Lower lobe of right lung (tissue), 2 donors: Measurements from ENCODE around the gene SAV1. TPM values are rescaled to one million over a fixed set of nuclear protein-coding genes. Genes with fewer than 3 reads are reported as not detected.

ENCODE experiments used
- ATAC-seq, 2 donors: fragments of 200-7000 bp; cut with Tn5 transposase; one replicate each; pipeline ENCODE4 v1.9.1; 2020 to 2022; ENCODE audit warnings: mild to moderate bottlenecking in 2 of 2, moderate library complexity in 2 of 2
- DNase-seq: peaks from one replicate; pipeline ENCODE4 v3.0.0-alpha.2; 2020
- H3K27ac ChIP-seq: fragments of 200-600 bp; one replicate; pipeline ENCODE4 v1.8.0; 2022
- H3K27me3 ChIP-seq: fragments of 200-600 bp; one replicate; pipeline ENCODE4 v1.8.0; 2022; ENCODE audit warnings: low read depth
- H3K36me3 ChIP-seq: fragments of 200-600 bp; one replicate; pipeline ENCODE4 v1.8.0; 2022; ENCODE audit warnings: mild to moderate bottlenecking
- H3K4me1 ChIP-seq: fragments of 200-600 bp; one replicate; pipeline ENCODE4 v1.8.0; 2022
- H3K4me3 ChIP-seq: fragments of 200-600 bp; one replicate; pipeline ENCODE4 v1.8.0; 2022; ENCODE audit warnings: mild to moderate bottlenecking
- H3K9me3 ChIP-seq: fragments of 200-600 bp; one replicate; pipeline ENCODE4 v1.8.0; 2022
- intact Hi-C: fragments of 100-400 bp; cut with DNase I; formaldehyde crosslinking; loops from one replicate; pipeline ENCODE4 v1.11.0; 2022
- total RNA-seq: library from RNA; stranded (reverse); fragmentation: NEBNext Ultra II Directional; extraction: Animal tissue kit (Norgen Biotek cat#: 25700); gene quantifications from one replicate; pipeline ENCODE4 v1.2.1, GENCODE V29; 2021
- TF ChIP-seq, protein P1 (sequence below): fragments of 200-600 bp; IDR thresholded peaks from one replicate; pipeline ENCODE4 v1.8.0; 2022; ENCODE audit warnings: antibody characterized with exemption, mild to moderate bottlenecking
- donor health status: DM: no; HTN: yes; CAD: no; lungs with severe emphysema.

Gene SAV1
- total RNA-seq, 1 donor from 2014 or later, result 39.3 TPM

DNA sequence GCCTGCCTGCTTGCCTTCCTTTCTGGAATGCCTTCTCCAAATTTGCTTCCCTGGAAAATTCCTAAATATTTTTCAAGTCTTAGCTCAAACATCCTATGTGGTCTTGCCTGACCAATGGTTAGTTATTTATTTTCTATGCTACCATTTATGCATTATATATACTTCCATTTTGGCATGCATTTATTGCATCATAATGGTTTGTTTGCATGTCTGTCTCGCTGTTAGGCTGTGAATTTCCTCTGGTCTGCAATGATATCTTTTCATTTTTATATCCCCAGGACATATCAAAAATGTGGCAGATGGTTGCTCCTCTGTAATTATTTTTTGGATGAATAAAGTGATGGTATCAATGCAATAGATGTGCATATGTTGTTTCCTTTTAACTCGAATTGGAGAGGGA is 77.6 kb downstream of the SAV1 start:
- DNase-seq, result no peak
- intact Hi-C loops, result no loop called here
- Histone ChIP-seq H3K4me1 (no peaks in the 10 kb centered on the region), H3K27ac (no peak overlapping the region), H3K4me3 (no peak overlapping the region), H3K9me3 (no peaks in the 10 kb centered on the region), H3K36me3 (no peaks in the 10 kb centered on the region), H3K27me3 (no peaks in the 10 kb centered on the region)
- TF ChIP-seq, protein P1, sequence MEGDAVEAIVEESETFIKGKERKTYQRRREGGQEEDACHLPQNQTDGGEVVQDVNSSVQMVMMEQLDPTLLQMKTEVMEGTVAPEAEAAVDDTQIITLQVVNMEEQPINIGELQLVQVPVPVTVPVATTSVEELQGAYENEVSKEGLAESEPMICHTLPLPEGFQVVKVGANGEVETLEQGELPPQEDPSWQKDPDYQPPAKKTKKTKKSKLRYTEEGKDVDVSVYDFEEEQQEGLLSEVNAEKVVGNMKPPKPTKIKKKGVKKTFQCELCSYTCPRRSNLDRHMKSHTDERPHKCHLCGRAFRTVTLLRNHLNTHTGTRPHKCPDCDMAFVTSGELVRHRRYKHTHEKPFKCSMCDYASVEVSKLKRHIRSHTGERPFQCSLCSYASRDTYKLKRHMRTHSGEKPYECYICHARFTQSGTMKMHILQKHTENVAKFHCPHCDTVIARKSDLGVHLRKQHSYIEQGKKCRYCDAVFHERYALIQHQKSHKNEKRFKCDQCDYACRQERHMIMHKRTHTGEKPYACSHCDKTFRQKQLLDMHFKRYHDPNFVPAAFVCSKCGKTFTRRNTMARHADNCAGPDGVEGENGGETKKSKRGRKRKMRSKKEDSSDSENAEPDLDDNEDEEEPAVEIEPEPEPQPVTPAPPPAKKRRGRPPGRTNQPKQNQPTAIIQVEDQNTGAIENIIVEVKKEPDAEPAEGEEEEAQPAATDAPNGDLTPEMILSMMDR, result no peak
- ATAC-seq, result no peak

Other genes with a start within 250 kb of the SAV1 start
- gene MAP4K5, start 135.7 kb downstream of the SAV1 start, total RNA-seq, result 52.8 TPM
- gene ATL1, start 108.2 kb downstream of the SAV1 start, total RNA-seq, result 8.4 TPM
- gene NIN, start 162.9 kb upstream of the SAV1 start, total RNA-seq, result 45.9 TPM
- not detected for gene ABHD12B, start 203.7 kb upstream of the SAV1 start, total RNA-seq